Activated naive CD8-positive, alpha-beta T cell treated with anti-CD3 and anti-CD28 coated beads, Interleukin-2, amount 10 ng/mL, durations not matched to agents 7 days and 5 days (primary cell): ENCODE measurements around the gene KCTD18. TPM values are rescaled to one million over a fixed set of nuclear protein-coding genes. Genes with fewer than 3 reads are reported as not detected.

ENCODE experiments used
- ATAC-seq: fragments of 150-1000 bp; cut with Tn5 transposase; one replicate; pipeline ENCODE4 v1.10.0; 2021; ENCODE audit warnings: low read depth, moderate library complexity
- POLR2A ChIA-PET: fragments of 350-600 bp; sonication (Branson Sonifier 250); formaldehyde crosslinking; loops from one replicate; lab custom pipeline; 2021; ENCODE audit warnings: antibody characterized with exemption; lab: Charles Lee
- DNase-seq: peaks from one replicate; pipeline ENCODE4 v3.0.0; 2021
- H3K27ac Mint-ChIP-seq: one replicate; pipeline ENCODE4 v1.8.0; 2022; ENCODE audit warnings: mild to moderate bottlenecking, mixed read lengths
- H3K27me3 Mint-ChIP-seq: one replicate; pipeline ENCODE4 v1.8.0; 2022; ENCODE audit warnings: mild to moderate bottlenecking, moderate library complexity, mixed read lengths
- H3K36me3 Mint-ChIP-seq: one replicate; pipeline ENCODE4 v1.8.0; 2021; ENCODE audit warnings: mild to moderate bottlenecking, mixed read lengths
- H3K4me1 Mint-ChIP-seq: one replicate; pipeline ENCODE4 v1.8.0; 2021; ENCODE audit warnings: mixed read lengths
- H3K4me3 Mint-ChIP-seq: one replicate; pipeline ENCODE4 v1.8.0; 2022; ENCODE audit warnings: mild to moderate bottlenecking, moderate library complexity, mixed read lengths
- H3K9me3 Mint-ChIP-seq: one replicate; pipeline ENCODE4 v1.8.0; 2021; ENCODE audit warnings: mixed read lengths
- total RNA-seq, 2 experiments: library from RNA; stranded (reverse); gene quantifications; one replicate each; pipeline ENCODE4 v1.2.3, GENCODE V29; 2021

Gene KCTD18
- total RNA-seq, 2 experiments from 2014 or later = 18.1 to 21.5 TPM

- POLR2A ChIA-PET = no interaction called here
- DNase-seq = no peak
- H3K27ac Mint-ChIP-seq = no peak overlapping the region
- H3K27me3 Mint-ChIP-seq = no peaks in the 10 kb centered on the region
- no peak for ATAC-seq
- peaks cover 40% of the 10 kb centered on the region for H3K36me3 Mint-ChIP-seq
- H3K4me1 Mint-ChIP-seq = peaks cover 7% of the 10 kb centered on the region
- no peaks in the 10 kb centered on the region for H3K9me3 Mint-ChIP-seq
- H3K4me3 Mint-ChIP-seq = no peak overlapping the region
These were observed 47.8 kb downstream of the KCTD18 start for GRCh38 chr2:200461846-200462710.

GRCh38 chr2:200459101-200459500 is 50.8 kb downstream of the KCTD18 start:
- Mint-ChIP-seq H3K36me3 (peaks cover 47% of the 10 kb centered on the region), H3K27me3 (no peaks in the 10 kb centered on the region), H3K4me1 (peaks cover 7% of the 10 kb centered on the region), H3K9me3 (no peaks in the 10 kb centered on the region), H3K4me3 (no peak overlapping the region), H3K27ac (no peak overlapping the region)
- DNase-seq (no peak), ATAC-seq (no peak)
- POLR2A ChIA-PET = no interaction called here

- H3K27me3 Mint-ChIP-seq = no peaks in the 10 kb centered on the region
- peaks cover 35% of the 10 kb centered on the region for H3K36me3 Mint-ChIP-seq
- DNase-seq (no peak), ATAC-seq (no peak)
- H3K4me1 Mint-ChIP-seq = peaks cover 4% of the 10 kb centered on the region
- H3K9me3 Mint-ChIP-seq = no peaks in the 10 kb centered on the region
- no peak overlapping the region for H3K4me3 Mint-ChIP-seq
- POLR2A ChIA-PET = no interaction called here
- no peak overlapping the region for H3K27ac Mint-ChIP-seq
These were observed 53.3 kb downstream of the KCTD18 start for GRCh38 chr2:200456567-200456966.

GRCh38 chr2:200455958-200456421 is 53.9 kb downstream of the KCTD18 start:
- peaks cover 4% of the 10 kb centered on the region for H3K4me1 Mint-ChIP-seq
- peaks cover 30% of the 10 kb centered on the region for H3K36me3 Mint-ChIP-seq
- H3K4me3 Mint-ChIP-seq = no peak overlapping the region
- no peak for DNase-seq
- no peak for ATAC-seq
- no peak overlapping the region for H3K27ac Mint-ChIP-seq
- H3K27me3 Mint-ChIP-seq = no peaks in the 10 kb centered on the region
- POLR2A ChIA-PET = no interaction called here
- H3K9me3 Mint-ChIP-seq = no peaks in the 10 kb centered on the region

GRCh38 chr2:200454927-200455801 is 54.7 kb downstream of the KCTD18 start:
- H3K4me3 Mint-ChIP-seq = no peak overlapping the region

GRCh38 chr2:200453853-200454534 is 55.9 kb downstream of the KCTD18 start:
- Mint-ChIP-seq H3K36me3 (peaks cover 38% of the 10 kb centered on the region), H3K4me3 (no peak overlapping the region), H3K27ac (no peak overlapping the region), H3K4me1 (peaks cover 4% of the 10 kb centered on the region), H3K27me3 (no peaks in the 10 kb centered on the region), H3K9me3 (no peaks in the 10 kb centered on the region)
- ATAC-seq (no peak), DNase-seq (no peak)
- POLR2A ChIA-PET = no interaction called here

More at GRCh38 chr2:200454927-200455801, 54.7 kb downstream of the KCTD18 start:
- Mint-ChIP-seq H3K27ac (no peak overlapping the region), H3K9me3 (no peaks in the 10 kb centered on the region), H3K4me1 (peaks cover 4% of the 10 kb centered on the region), H3K27me3 (no peaks in the 10 kb centered on the region), H3K36me3 (peaks cover 35% of the 10 kb centered on the region)
- ATAC-seq = no peak
- POLR2A ChIA-PET = no interaction called here
- DNase-seq = no peak

- POLR2A ChIA-PET = no interaction called here
- H3K36me3 Mint-ChIP-seq = peaks cover 36% of the 10 kb centered on the region
- DNase-seq (no peak), ATAC-seq (no peak)
- H3K27me3 Mint-ChIP-seq = no peaks in the 10 kb centered on the region
- no peaks in the 10 kb centered on the region for H3K9me3 Mint-ChIP-seq
- peaks cover 4% of the 10 kb centered on the region for H3K4me1 Mint-ChIP-seq
- H3K27ac Mint-ChIP-seq = no peak overlapping the region
- H3K4me3 Mint-ChIP-seq = no peak overlapping the region
These were observed 56.6 kb downstream of the KCTD18 start for GRCh38 chr2:200453142-200453852.

GRCh38 chr2:200452377-200452776 is 57.5 kb downstream of the KCTD18 start:
- peaks cover 33% of the 10 kb centered on the region for H3K36me3 Mint-ChIP-seq
- no peak overlapping the region for H3K4me3 Mint-ChIP-seq
- H3K27ac Mint-ChIP-seq = no peak overlapping the region
- POLR2A ChIA-PET = no interaction called here
- H3K27me3 Mint-ChIP-seq = no peaks in the 10 kb centered on the region
- ATAC-seq (no peak), DNase-seq (no peak)
- no peaks in the 10 kb centered on the region for H3K9me3 Mint-ChIP-seq
- H3K4me1 Mint-ChIP-seq = peaks cover 4% of the 10 kb centered on the region

- DNase-seq = no peak
- Mint-ChIP-seq H3K4me3 (no peak overlapping the region), H3K27me3 (no peaks in the 10 kb centered on the region), H3K4me1 (peaks cover 3% of the 10 kb centered on the region), H3K9me3 (no peaks in the 10 kb centered on the region), H3K27ac (no peak overlapping the region), H3K36me3 (peaks cover 28% of the 10 kb centered on the region)
- POLR2A ChIA-PET = no interaction called here
- ATAC-seq = no peak
These were observed 58.4 kb downstream of the KCTD18 start for GRCh38 chr2:200451511-200451910.

- Mint-ChIP-seq H3K9me3 (no peaks in the 10 kb centered on the region), H3K4me3 (no peak overlapping the region), H3K4me1 (peaks cover 1% of the 10 kb centered on the region), H3K27ac (no peak overlapping the region), H3K36me3 (peaks cover 31% of the 10 kb centered on the region), H3K27me3 (no peaks in the 10 kb centered on the region)
- DNase-seq (no peak), ATAC-seq (no peak)
- POLR2A ChIA-PET = no interaction called here
These were observed 59.6 kb downstream of the KCTD18 start for GRCh38 chr2:200450288-200450687.

GRCh38 chr2:200449149-200449548 is 60.7 kb downstream of the KCTD18 start:
- peaks cover 34% of the 10 kb centered on the region for H3K36me3 Mint-ChIP-seq
- H3K27me3 Mint-ChIP-seq = no peaks in the 10 kb centered on the region
- DNase-seq (no peak), ATAC-seq (no peak)
- POLR2A ChIA-PET = no interaction called here
- H3K4me3 Mint-ChIP-seq = no peak overlapping the region
- H3K4me1 Mint-ChIP-seq = no peaks in the 10 kb centered on the region
- H3K27ac Mint-ChIP-seq = no peak overlapping the region
- no peaks in the 10 kb centered on the region for H3K9me3 Mint-ChIP-seq

- Mint-ChIP-seq H3K36me3 (peaks cover 39% of the 10 kb centered on the region), H3K27ac (no peak overlapping the region), H3K27me3 (no peaks in the 10 kb centered on the region), H3K4me1 (no peaks in the 10 kb centered on the region), H3K4me3 (no peak overlapping the region), H3K9me3 (no peaks in the 10 kb centered on the region)
- POLR2A ChIA-PET = no interaction called here
- DNase-seq (no peak), ATAC-seq (no peak)
These were observed 61.4 kb downstream of the KCTD18 start for GRCh38 chr2:200448455-200448854.
